MM.1S (cell line): ENCODE data around the gene RASAL2.

ENCODE experiments used
- DNase-seq: peaks from one replicate; pipeline ENCODE4 v3.0.0-alpha.2; 2015
- H2AFZ ChIP-seq: fragments of 300-600 bp; sonication (generic); 2 replicates; pipeline ENCODE4 v1.6.0; 2016; ENCODE audit warnings: antibody characterized with exemption, low read length
- H3F3A ChIP-seq: fragments of 300-600 bp; sonication (generic); 2 replicates; pipeline ENCODE4 v1.6.1; 2016; ENCODE audit warnings: mild to moderate bottlenecking, antibody characterized with exemption, low read length, moderate library complexity, mixed read lengths; ENCODE audit not compliant: insufficient read depth
- H3K27ac ChIP-seq: fragments of 300-600 bp; sonication (generic); 2 replicates; pipeline ENCODE4 v1.5.1; 2016; ENCODE audit warnings: mild to moderate bottlenecking, low read length
- H3K27me3 ChIP-seq: fragments of 300-600 bp; sonication (generic); replicated peaks from 2 replicates; pipeline ENCODE4 v1.6.0; 2016; ENCODE audit warnings: low read length; ENCODE audit not compliant: insufficient read depth
- H3K36me3 ChIP-seq: fragments of 300-600 bp; sonication (generic); replicated peaks from 2 replicates; pipeline ENCODE4 v1.6.1; 2016; ENCODE audit warnings: mild to moderate bottlenecking, low read length, mixed read lengths; ENCODE audit not compliant: insufficient read depth
- H3K4me1 ChIP-seq: fragments of 300-600 bp; sonication (generic); 2 replicates; pipeline ENCODE4 v1.6.1; 2016; ENCODE audit warnings: low read length, mixed read lengths
- H3K4me2 ChIP-seq: fragments of 300-600 bp; sonication (generic); 2 replicates; pipeline ENCODE4 v1.6.0; 2016; ENCODE audit warnings: low read depth, low read length
- H3K4me3 ChIP-seq: fragments of 300-600 bp; sonication (generic); 2 replicates; pipeline ENCODE4 v1.5.1; 2016; ENCODE audit warnings: low read length, mixed read lengths
- H3K79me2 ChIP-seq: fragments of 300-600 bp; sonication (generic); 2 replicates; pipeline ENCODE4 v1.6.1; 2016; ENCODE audit warnings: mixed run types, low read length, mixed read lengths
- H3K9ac ChIP-seq: fragments of 300-600 bp; sonication (generic); 2 replicates; pipeline ENCODE4 v1.6.1; 2016; ENCODE audit warnings: low read length, mixed read lengths
- H3K9me2 ChIP-seq: fragments of 300-600 bp; sonication (generic); replicated peaks from 2 replicates; pipeline ENCODE4 v1.6.1; 2016; ENCODE audit warnings: mild to moderate bottlenecking, low read length, mixed read lengths; ENCODE audit not compliant: insufficient read depth
- H3K9me3 ChIP-seq: fragments of 300-600 bp; sonication (generic); replicated peaks from 2 replicates; pipeline ENCODE4 v1.6.1; 2016; ENCODE audit warnings: mild to moderate bottlenecking, low read length, mixed read lengths; ENCODE audit not compliant: insufficient read depth
- H4K20me1 ChIP-seq: fragments of 300-600 bp; sonication (generic); 2 replicates; pipeline ENCODE4 v1.6.1; 2016; ENCODE audit warnings: mild to moderate bottlenecking, low read length, moderate library complexity, mixed read lengths; ENCODE audit not compliant: insufficient read depth
- CTCF ChIP-seq: fragments of 300-600 bp; sonication (generic); IDR thresholded peaks from 2 replicates; pipeline ENCODE4 v1.5.1; 2016; ENCODE audit warnings: antibody characterized with exemption, low read length, mixed read lengths
- EZH2 ChIP-seq: fragments of 300-600 bp; sonication (generic); optimal IDR thresholded peaks from 2 replicates; pipeline ENCODE3; 2017; ENCODE audit warnings: low read depth, mild to moderate bottlenecking, antibody characterized with exemption, low read length, mixed read lengths
- EZH2phosphoT487 ChIP-seq: fragments of 300-600 bp; sonication (generic); IDR thresholded peaks from 2 replicates; pipeline ENCODE4 v1.6.1; 2018; ENCODE audit warnings: antibody characterized with exemption, low read length

RASAL2 gene

GRCh38 chr1:178275553-178275952 is 181.6 kb downstream of the RASAL2 start:
- H3K36me3 ChIP-seq = no peaks in the 10 kb centered on the region
- no peaks in the 10 kb centered on the region for H4K20me1 ChIP-seq
- no peak overlapping the region for H3K4me3 ChIP-seq
- no peaks in the 10 kb centered on the region for H3F3A ChIP-seq
- H3K79me2 ChIP-seq = no peaks in the 10 kb centered on the region
- H3K4me1 ChIP-seq = no peaks in the 10 kb centered on the region
- no peak overlapping the region for H3K9ac ChIP-seq
- no peak for DNase-seq
- H3K27ac ChIP-seq = no peak overlapping the region
- no peak overlapping the region for H3K4me2 ChIP-seq
- no peaks in the 10 kb centered on the region for H3K27me3 ChIP-seq
- no peaks in the 10 kb centered on the region for H3K9me3 ChIP-seq
- TF ChIP-seq EZH2 (no peak), EZH2phosphoT487 (no peak), CTCF (no peak)
- H2AFZ ChIP-seq = no peak overlapping the region
- no peaks in the 10 kb centered on the region for H3K9me2 ChIP-seq

GRCh38 chr1:178277793-178278530 is 184.1 kb downstream of the RASAL2 start:
- no peaks in the 10 kb centered on the region for H3K9me3 ChIP-seq
- TF ChIP-seq EZH2 = no peak
- no peak for TF ChIP-seq EZH2phosphoT487

GRCh38 chr1:178278916-178279686 is 185.2 kb downstream of the RASAL2 start:
- H3K27me3 ChIP-seq = no peaks in the 10 kb centered on the region
- no peaks in the 10 kb centered on the region for H3K4me1 ChIP-seq
- no peaks in the 10 kb centered on the region for H4K20me1 ChIP-seq
- H3K9me2 ChIP-seq = no peaks in the 10 kb centered on the region
- no peaks in the 10 kb centered on the region for H3F3A ChIP-seq
- H3K4me2 ChIP-seq = no peak overlapping the region
- no peak for DNase-seq
- H3K27ac ChIP-seq = no peak overlapping the region
- no peak overlapping the region for H2AFZ ChIP-seq
- H3K36me3 ChIP-seq = no peaks in the 10 kb centered on the region
- TF ChIP-seq EZH2phosphoT487 (no peak), EZH2 (no peak), CTCF (no peak)
- H3K79me2 ChIP-seq = no peaks in the 10 kb centered on the region
- no peak overlapping the region for H3K4me3 ChIP-seq
- H3K9me3 ChIP-seq = no peaks in the 10 kb centered on the region
- H3K9ac ChIP-seq = no peak overlapping the region

More at GRCh38 chr1:178277793-178278530, 184.1 kb downstream of the RASAL2 start:
- Histone ChIP-seq H3K4me1 (no peaks in the 10 kb centered on the region), H3K4me3 (no peak overlapping the region), H3F3A (no peaks in the 10 kb centered on the region), H3K9ac (no peak overlapping the region), H2AFZ (no peak overlapping the region), H3K79me2 (no peaks in the 10 kb centered on the region), H3K27me3 (no peaks in the 10 kb centered on the region), H3K9me2 (no peaks in the 10 kb centered on the region), H3K36me3 (no peaks in the 10 kb centered on the region), H3K4me2 (no peak overlapping the region), H3K27ac (no peak overlapping the region), H4K20me1 (no peaks in the 10 kb centered on the region)
- no peak for DNase-seq
